HT1080 (cell line): ENCODE measurements around the gene CEP162. TPM values are rescaled to one million over a fixed set of nuclear protein-coding genes. Genes with fewer than 3 reads are reported as not detected.
"Not testable (repeated sequence)": the region's sequence is repeated elsewhere in the genome, so short reads cannot be mapped to it uniquely, and the experiment has no call there.

Experiments
- DNase-seq: peaks from one replicate; pipeline ENCODE4 v3.0.0-alpha.2; 2015; ENCODE audit warnings: low read depth
- total RNA-seq: library from RNA; depleted of rRNA; stranded (reverse); fragments of >200 nt; shearing (Covaris generic); gene quantifications from 2 replicates; pipeline ENCODE4 v1.2.3, GENCODE V29; 2014; rRNA removed

The CEP162 gene
- total RNA-seq, 1 experiment from 2014 or later: 2.4 TPM

DNA sequence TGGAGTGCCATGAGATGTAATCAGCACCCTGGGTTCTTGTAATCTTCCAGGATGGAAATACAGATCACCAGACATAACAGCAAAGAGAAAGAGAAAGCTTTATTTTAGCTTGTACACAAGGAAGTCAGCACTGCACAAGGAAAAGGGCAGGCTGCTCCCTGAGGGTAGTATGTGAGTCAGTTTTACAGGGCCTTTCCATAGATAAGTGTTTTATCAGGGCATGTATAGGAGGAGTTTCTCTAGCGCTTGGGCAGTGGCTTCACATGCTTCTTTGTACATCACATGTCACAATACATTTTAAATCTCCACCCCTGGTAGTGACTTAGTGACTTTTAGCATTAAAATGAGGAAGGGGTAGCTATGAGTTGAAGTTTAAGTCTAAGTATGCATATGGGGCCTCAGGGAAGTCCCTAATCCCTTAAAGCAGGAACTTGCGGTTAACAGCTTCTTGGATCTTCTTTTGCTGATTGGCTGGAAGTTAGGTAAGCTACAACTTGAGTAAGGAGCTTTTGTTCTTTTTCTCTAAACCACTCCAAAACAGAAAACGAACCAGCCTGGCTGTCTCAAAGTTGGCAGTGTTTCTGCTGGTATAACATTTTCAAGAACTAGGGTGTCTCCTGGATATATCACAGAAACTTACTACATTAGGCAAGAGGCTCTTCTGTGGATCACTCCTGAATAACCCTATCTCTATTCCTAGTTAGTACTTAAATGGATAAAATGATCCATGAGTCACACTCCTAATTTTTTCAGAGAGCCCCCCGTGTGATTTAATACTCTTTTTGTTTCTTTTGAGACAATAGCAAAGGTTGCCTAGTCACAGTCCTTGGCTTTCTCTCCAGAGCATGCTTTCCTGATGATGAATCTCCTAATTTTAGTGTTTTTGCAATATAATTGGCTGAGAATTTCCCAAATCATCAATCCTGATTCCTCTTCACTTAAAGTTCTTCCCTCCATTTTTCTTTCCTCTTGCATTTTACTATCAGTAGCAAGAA is 133.7 kb downstream of the CEP162 start:
- DNase-seq: peak; percentile 21

DNA sequence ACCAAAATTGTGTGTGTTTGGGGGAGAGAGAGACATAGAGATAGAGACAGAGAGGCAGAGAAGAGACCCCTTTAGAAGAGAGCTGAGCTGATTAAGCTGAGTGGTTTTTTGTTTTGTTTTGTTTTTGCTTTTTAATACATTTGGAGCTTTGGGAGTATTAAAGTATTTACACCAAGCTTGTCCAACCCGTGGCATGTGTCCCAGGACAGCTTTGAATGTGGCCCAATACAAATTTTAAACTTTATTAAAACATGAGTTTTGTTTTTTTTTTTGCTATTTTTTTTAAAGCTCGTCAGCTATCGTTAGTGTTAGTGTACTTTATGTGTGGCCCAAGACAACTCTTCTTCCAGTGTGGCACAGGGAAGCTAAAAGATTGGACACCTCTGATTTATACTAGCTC is 137.9 kb downstream of the CEP162 start:
- DNase-seq: no peak

GRCh38 chr6:84089081-84089480 is 138.4 kb downstream of the CEP162 start:
- no peak for DNase-seq

- no peak for DNase-seq
Observed at GRCh38 chr6:84086545-84087429, 140.7 kb downstream of the CEP162 start.

- DNase-seq: no peak
Observed at GRCh38 chr6:84086056-84086455, 141.4 kb downstream of the CEP162 start.

- not testable (repeated sequence) for DNase-seq
Observed at GRCh38 chr6:84084705-84085104, 142.7 kb downstream of the CEP162 start.

DNA sequence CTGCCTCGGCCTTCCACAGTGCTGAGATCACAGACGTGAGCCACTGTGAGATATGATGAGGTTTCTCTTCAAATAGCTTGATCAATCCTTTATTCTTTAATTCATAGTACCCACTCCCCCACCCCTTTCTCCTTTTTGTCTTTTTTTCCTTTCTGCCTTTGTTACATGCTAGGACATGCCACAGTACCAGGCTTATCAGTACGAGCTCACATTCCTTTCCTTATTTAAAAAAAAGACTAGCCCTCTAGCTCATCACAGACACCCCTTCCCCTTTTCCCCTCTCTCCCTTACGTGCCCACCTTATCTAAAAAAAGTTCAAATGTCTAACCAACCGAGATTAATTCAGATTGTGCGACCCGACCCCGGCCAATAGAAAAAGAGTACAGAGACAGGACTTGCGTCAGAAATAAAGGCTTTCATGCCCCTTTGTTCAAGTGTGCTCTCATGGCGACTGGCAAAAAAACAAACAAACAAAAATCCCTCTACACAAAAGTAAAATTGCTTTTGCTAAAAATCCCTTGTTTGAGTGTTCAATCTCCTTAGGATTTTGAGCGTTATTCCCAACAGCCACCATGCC is 144.7 kb downstream of the CEP162 start:
- DNase-seq: no peak

- DNase-seq: no peak
Observed at GRCh38 chr6:84081222-84081621, 146.2 kb downstream of the CEP162 start.

GRCh38 chr6:84078335-84078734 is 149.1 kb downstream of the CEP162 start:
- DNase-seq: no peak

- no peak for DNase-seq
Observed at GRCh38 chr6:84077645-84078044, 149.8 kb downstream of the CEP162 start.

DNA sequence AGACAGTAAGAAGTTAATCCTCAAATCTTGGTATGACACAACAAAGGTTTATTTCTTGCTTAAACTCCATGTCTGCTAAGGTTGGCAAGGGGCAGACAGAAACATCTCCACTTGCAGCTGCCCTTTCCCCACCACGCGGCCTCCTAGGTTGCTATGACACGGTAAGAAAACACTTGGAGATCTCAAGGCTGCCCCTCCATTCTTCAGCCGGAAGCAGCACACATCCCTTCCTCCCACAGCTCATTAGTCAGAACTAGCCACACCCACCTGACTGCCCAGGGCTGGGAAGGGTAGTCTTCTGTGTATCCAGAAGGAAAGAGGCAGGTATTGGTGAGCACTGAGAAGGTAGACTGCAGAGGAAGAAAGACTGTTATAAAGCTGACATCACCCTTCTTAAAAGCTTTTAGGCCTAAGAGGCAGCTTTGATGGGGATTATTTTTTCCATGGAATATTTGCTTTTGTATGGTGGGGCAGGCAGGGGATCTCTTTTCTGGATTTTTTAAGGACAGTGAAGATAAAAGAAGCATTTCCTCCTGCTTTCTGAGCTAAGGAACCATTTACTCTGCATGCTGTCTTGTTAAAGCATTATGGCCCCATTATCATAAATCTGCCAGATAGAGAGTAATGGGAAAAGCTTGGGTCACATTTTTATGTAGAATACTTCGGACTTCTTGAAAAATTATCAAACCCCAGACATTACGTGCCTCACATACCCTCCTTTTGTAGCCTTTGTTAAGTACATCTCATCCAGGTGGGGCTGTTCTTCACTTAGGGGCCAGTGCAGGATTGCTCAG is 152.3 kb downstream of the CEP162 start:
- peak; percentile 77 for DNase-seq

Other genes starting within 250 kb of the CEP162 start
- 0.43 TPM in 2 replicates for gene MRAP2, start 193.9 kb downstream of the CEP162 start, total RNA-seq